NCI-H146 treated with DMSO at 0.1 percent for 48 hours (cell line): ENCODE data around the gene B3GNT3.

ENCODE experiments used
- DNase-seq: peaks from one replicate; lab custom pipeline; 2025; ENCODE audit not compliant: unreplicated experiment; lab: John Stamatoyannopoulos, UW

Gene B3GNT3

DNA sequence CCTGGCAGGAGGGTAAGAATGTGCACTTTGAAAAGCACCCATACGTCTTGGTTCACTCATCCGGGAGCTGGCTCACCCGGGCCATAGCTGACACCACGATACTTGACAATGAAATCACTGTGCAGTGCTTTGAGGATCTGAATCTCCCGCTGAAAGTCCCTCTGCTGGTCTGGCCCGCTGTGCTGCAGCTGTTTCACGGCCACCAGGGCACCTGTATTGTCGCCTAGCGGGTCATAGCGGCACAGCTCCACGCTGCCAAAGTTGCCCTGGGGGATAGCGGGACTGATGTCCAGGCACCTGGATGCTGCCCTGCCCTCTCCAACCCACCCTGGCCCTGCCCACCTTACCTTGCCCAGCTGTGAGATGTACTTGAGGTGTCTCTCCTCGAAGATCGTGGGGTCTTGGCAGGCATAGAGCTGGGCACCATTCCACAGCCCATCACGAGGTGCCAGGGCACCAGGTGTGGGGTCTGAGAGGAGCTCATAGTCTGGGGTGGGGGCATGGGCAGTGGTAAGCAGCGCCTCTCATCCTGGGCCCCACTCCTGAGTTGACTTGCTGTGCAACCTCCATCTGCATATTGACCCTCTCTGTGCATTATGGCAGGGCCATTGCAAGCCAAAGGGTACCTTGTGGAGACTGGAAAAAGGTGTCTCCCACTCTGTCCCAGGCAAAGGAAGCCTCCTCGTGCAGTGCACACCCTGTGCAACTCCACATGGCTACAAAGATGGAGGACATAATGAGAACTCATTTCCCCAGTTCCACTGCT, 37.7 kb downstream of the B3GNT3 start:
- no peak for DNase-seq

DNA sequence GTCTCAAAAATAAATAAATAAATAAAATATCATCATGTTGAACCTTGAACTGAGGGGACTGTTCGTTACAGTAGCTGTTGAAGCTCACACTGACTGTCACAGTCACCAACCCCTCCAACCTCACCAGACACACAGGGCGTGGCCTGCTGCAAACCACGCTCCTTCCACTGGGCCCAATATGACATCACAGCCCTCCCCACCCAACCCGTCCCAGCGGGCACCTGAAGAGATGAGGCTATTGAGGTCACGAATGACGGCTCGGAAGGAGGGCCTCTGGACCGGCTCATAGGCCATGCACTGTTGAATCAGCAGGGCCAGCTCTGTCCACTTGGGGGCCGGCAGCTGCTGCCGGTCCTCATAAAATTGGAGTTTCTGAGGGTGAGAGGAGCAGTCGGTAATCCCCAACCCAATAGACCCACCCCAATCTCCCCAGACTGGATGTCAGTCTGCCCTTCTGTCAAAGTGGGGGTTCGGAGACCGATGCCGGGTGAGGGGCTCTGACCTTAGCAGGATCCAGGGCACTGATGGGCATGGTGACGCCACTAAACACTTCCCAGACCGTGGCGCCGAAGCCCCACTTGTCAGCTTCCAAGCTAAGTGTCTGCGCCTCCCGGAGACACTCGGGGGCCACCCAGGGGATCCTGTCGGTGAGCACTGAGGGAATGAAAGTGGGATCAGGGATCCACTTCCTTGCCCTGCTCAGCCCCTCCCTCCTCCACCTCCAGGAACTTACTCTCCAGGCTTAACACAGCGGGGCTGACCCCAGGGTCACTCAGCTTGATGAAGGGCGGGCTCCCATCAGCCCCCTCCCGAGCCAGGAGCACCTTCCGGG, 39.6 kb downstream of the B3GNT3 start:
- DNase-seq, result no peak

- DNase-seq, result no peak
These were observed 40.5 kb downstream of the B3GNT3 start for GRCh38 chr19:17835182-17836006.

DNA sequence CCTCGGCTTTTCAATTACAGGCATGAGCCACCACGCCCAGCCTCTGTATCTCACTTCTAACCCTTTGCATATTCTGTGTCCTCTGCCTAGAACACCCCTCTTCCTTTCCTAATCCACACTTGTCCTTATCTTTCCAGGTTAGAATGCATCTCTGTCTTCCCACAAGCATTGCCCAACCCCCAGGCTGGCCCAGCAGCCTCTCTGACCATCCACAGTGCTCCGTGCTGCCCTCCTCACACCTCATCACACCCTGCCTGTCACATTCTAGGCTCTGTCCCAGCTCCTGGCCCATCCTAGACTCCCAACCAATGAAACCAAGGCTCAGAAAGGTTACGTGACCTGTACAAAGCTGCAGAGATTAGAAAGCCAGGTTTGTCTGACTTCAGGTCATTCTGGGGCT, 41.6 kb downstream of the B3GNT3 start:
- DNase-seq, result no peak

DNA sequence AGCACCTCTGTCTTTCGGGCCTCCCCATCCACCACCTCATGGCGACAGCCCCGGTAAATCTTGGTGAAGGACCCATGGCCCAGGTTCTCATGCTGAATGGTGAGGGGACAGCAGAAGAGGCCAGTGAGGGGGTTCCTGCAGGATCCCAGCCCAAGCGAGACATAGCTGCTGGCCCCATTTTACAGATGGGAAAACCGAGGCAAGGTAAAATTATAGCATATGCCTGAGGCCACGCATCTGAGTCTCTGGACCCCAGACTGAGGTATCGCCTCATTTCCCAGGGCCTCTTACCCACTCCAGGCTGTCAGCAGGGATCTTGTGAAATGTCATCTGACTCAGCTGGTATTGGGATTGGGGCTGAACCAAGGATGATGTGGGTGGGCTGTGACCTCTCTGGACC, 43.0 kb downstream of the B3GNT3 start:
- DNase-seq, result no peak

DNA sequence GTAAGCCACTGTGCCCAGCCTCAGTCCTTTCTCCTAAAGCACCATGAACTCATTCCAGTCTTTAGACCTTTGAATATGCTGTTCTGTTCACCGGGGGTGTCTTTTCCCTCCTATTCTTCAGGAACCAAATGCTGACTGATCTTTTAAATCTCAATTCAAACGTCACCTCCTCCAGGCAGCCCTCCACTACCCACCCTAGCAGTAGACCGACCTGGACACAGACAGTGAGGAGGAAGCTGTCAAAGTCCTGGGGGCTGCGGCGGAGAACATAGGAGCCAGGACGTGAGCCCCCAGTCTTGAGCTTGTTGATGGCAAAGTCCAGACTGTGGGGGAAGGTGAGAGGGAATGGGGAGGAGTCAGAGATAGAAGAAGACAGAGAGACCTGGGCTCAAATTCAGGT, 45.1 kb downstream of the B3GNT3 start:
- no peak for DNase-seq

GRCh38 chr19:17841371-17841809, 46.5 kb downstream of the B3GNT3 start:
- DNase-seq, result no peak

- DNase-seq, result peak; percentile 69
These were observed 47.1 kb downstream of the B3GNT3 start for GRCh38 chr19:17841810-17842662.

DNA sequence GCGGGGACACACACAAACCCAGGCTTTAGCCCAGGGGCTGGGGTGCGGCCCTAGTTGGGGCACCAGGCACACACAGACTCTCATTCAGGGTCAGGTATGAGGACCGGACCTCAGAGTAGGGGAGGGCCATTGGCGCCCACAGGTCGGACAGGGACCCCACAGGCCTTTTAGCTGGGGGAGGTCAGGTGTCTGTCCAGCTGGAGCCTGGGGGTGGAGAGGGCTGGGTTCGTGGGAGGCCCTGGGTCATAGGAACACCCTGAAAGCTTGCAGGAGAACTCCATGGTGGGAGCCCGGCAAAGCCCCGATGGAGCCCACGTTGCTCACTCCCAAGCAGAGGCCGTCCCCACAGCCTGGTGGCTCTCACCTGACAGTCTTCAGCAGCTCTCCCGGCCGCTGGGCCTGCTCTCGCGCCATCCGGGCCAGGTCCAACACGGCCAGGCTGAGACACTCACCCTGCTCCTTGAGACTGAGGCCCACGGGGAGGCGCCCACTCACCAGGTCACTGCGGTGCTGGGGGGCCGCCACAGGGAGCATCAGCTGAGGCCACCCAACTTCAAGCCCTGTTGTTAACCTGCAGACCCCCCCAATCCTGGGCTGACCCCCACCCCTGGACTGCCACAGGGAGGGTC, 47.8 kb downstream of the B3GNT3 start:
- DNase-seq, result no peak

GRCh38 chr19:17843292-17843827, 48.4 kb downstream of the B3GNT3 start:
- no peak for DNase-seq

DNA sequence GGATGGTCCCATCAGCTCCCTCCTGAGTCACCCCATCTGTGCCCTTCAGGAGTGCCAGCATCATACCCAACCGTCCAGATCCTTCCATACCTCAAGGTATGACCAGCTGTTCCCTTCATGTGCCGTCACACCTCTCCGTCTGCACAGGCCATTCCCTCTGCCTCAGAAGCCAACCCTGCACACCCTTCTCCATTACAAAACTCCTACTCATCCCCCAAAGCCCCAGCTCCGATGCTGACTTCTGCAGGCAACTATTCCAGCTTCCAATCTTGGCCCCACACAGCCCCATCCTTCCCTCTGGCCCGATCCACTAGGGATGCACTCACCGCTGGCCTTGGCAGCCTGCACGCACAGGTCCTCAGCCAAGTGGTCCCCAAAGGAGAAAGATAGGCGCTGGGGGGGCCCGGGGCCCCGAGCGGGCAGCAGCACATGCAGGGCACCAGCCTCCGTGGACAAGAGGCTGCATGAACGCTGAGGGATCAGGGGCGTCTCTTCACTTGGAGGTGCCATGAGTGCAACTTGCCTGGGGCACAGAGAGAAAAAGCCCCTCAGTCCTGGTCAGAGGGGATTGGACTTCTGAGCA, 49.1 kb downstream of the B3GNT3 start:
- DNase-seq, result no peak

DNA sequence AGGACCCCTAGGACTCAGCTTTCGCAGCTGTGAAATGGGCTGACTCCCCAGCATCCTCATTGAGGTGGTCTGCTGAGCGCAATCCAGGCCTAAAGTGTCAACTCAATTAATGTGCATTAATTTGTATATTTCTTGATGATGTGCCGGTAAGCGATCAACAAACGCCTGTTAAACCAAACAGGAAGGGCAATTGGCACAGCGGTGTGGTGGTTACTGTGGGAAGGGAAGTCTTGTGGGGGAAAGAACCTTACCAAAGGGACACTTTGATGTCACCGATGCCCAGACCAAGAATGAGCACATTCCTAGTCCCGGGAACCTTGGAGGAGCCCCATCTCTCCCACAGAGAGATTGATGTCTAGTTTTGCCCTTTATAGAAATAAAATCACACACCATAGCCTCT, 51.2 kb downstream of the B3GNT3 start:
- no peak for DNase-seq

- DNase-seq, result no peak
These were observed 52.8 kb downstream of the B3GNT3 start, which contains the start of gene JAK3 for GRCh38 chr19:17847538-17848366. TSS of gene JAK3 (minus strand) at chr19:17847982. CDS start at chr19:17844417, 3,565 bp downstream.

GRCh38 chr19:17848595-17849292, 53.8 kb downstream of the B3GNT3 start:
- no peak for DNase-seq

GRCh38 chr19:17854061-17854460, 59.1 kb downstream of the B3GNT3 start:
- DNase-seq, result no peak

GRCh38 chr19:17855280-17856152, 60.6 kb downstream of the B3GNT3 start:
- peak; percentile 34 for DNase-seq
